Breast epithelium (tissue), 3 donors: Measurements from ENCODE around the gene CACNA1E.

Source experiments
- POLR2A ChIP-seq: fragments of 450-650 bp; IDR thresholded peaks from one replicate; pipeline ENCODE4 v1.6.1; 2016; ENCODE audit warnings: antibody characterized with exemption, mild to moderate bottlenecking, moderate library complexity
- TF ChIP-seq, protein P1 (sequence below), 3 donors: fragments of 450-650 bp; IDR thresholded peaks; one replicate each; pipeline ENCODE4 v1.5.1; 2016 to 2017; ENCODE audit warnings: antibody characterized with exemption in 3 of 3, mild to moderate bottlenecking in 3 of 3, moderate library complexity in 3 of 3

- no peak for TF ChIP-seq POLR2A
- TF ChIP-seq, protein P1, sequence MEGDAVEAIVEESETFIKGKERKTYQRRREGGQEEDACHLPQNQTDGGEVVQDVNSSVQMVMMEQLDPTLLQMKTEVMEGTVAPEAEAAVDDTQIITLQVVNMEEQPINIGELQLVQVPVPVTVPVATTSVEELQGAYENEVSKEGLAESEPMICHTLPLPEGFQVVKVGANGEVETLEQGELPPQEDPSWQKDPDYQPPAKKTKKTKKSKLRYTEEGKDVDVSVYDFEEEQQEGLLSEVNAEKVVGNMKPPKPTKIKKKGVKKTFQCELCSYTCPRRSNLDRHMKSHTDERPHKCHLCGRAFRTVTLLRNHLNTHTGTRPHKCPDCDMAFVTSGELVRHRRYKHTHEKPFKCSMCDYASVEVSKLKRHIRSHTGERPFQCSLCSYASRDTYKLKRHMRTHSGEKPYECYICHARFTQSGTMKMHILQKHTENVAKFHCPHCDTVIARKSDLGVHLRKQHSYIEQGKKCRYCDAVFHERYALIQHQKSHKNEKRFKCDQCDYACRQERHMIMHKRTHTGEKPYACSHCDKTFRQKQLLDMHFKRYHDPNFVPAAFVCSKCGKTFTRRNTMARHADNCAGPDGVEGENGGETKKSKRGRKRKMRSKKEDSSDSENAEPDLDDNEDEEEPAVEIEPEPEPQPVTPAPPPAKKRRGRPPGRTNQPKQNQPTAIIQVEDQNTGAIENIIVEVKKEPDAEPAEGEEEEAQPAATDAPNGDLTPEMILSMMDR (IDR thresholded peaks at IDR 0.05): no peak
These were observed 296.0 kb downstream of the CACNA1E start for GRCh38 chr1:181779343-181779742.
